ENCODE measurements around the gene DCC. TPM values are rescaled to one million over a fixed set of nuclear protein-coding genes. Genes with fewer than 3 reads are reported as not detected.

Gene DCC
- total RNA-seq, 1 experiment from 2014 or later = 0.39 TPM

- no peak for TF ChIP-seq CTCF (IDR thresholded peaks at IDR 0.05; ENCODE audit: insufficient read depth in 1 of 2, low read depth in 1 of 2, low read length in 1 of 2, severe bottlenecking in 1 of 2, unreplicated experiment in 1 of 2)
- no peaks in the 10 kb centered on the region for H3K36me3 ChIP-seq (ENCODE audit: control insufficient read depth, insufficient read depth, low read length)
- peaks cover 9% of the 10 kb centered on the region for H3K9me3 Mint-ChIP-seq (ENCODE audit: unreplicated experiment)
- DNase-seq = no peak
- no peak overlapping the region for H3K27ac Mint-ChIP-seq (ENCODE audit: unreplicated experiment)
- CTCF ChIA-PET = no interaction called here
- no peak overlapping the region for H3K4me3 Mint-ChIP-seq (ENCODE audit: unreplicated experiment)
- H3K36me3 Mint-ChIP-seq (ENCODE audit: insufficient read depth, unreplicated experiment) = no peaks in the 10 kb centered on the region
- no peaks in the 10 kb centered on the region for H3K27me3 Mint-ChIP-seq (ENCODE audit: insufficient read depth, unreplicated experiment)
- peaks cover 11% of the 10 kb centered on the region for H3K4me1 Mint-ChIP-seq (ENCODE audit: low read depth, unreplicated experiment)
- no peaks in the 10 kb centered on the region for H3K27me3 ChIP-seq (replicated peaks; ENCODE audit: control insufficient read depth, insufficient read depth, low read length)
- no peaks in the 10 kb centered on the region for H3K9me3 ChIP-seq
- POLR2A ChIA-PET = no interaction called here
- no TSS peak for BruUV-seq (replicated peaks)
- no peak overlapping the region for H3K4me3 ChIP-seq (ENCODE audit: low read depth, low read length)
- no peaks in the 10 kb centered on the region for H3K4me1 ChIP-seq
- intact Hi-C loops (cut with micrococcal nuclease; ENCODE audit: unreplicated experiment) = no loop called here
Observed at GRCh38 chr18:52971097-52971496, 631.1 kb downstream of the DCC start.

DNA sequence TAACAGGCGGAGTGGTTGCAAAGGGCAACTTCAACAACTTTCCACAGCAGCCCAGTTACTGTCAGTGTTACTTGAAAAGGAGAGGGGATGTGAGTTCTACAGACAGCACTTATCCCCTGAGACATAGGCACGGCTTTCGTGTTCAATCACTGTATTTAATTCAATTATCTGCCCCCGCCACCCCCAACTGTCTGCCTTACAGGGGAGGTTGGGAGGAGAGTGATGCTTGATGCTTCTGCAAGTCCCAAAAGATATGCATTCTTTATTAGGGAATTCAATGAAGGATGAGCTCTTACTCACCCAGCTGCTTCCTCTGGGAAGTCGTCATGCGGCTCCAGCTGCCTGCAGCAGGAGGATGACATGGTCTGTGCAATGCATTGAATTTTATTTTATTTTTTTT, 639.9 kb downstream of the DCC start:
- Mint-ChIP-seq H3K27me3 (ENCODE audit: insufficient read depth, unreplicated experiment) (no peaks in the 10 kb centered on the region), H3K4me1 (ENCODE audit: low read depth, unreplicated experiment) (peaks cover 9% of the 10 kb centered on the region), H3K36me3 (ENCODE audit: insufficient read depth, unreplicated experiment) (no peaks in the 10 kb centered on the region), H3K27ac (ENCODE audit: unreplicated experiment) (no peak overlapping the region), H3K9me3 (ENCODE audit: unreplicated experiment) (peaks cover 9% of the 10 kb centered on the region), H3K4me3 (ENCODE audit: unreplicated experiment) (no peak overlapping the region)
- peaks cover 7% of the 10 kb centered on the region; the same call in 1 of the 2 replicates for H3K4me1 ChIP-seq
- TF ChIP-seq CTCF (IDR thresholded peaks at IDR 0.05; ENCODE audit: insufficient read depth in 1 of 2, low read depth in 1 of 2, low read length in 1 of 2, severe bottlenecking in 1 of 2, unreplicated experiment in 1 of 2) = no peak
- H3K4me3 ChIP-seq (ENCODE audit: low read depth, low read length) = no peak overlapping the region
- ChIA-PET CTCF (no interaction called here), POLR2A (no interaction called here)
- no peaks in the 10 kb centered on the region for H3K36me3 ChIP-seq (ENCODE audit: control insufficient read depth, insufficient read depth, low read length)
- intact Hi-C loops (cut with micrococcal nuclease; ENCODE audit: unreplicated experiment) = no loop called here
- no peaks in the 10 kb centered on the region for H3K9me3 ChIP-seq
- no TSS peak for BruUV-seq (replicated peaks)
- DNase-seq = no peak
- no peaks in the 10 kb centered on the region for H3K27me3 ChIP-seq (replicated peaks; ENCODE audit: control insufficient read depth, insufficient read depth, low read length)

DNA sequence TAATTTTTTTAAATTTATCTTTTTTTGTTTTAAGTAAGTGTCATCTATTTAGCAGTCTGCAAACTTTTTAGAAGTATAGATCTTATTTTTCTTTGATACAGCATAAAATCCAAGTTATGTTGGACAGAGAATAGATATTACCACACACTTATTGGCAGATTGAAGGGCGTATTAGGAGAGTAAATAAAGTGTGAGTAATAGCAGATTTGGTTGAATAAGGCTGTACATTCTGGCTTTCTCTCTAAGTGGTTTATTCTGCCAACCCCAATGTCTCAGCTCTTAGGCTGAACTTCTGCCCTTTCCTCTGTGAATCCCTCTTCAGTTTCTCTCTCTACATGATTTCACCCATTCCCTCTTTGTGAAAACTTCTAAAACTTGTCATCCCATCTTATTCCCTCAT, 651.2 kb downstream of the DCC start:
- Histone ChIP-seq H3K36me3 (ENCODE audit: control insufficient read depth, insufficient read depth, low read length) (no peaks in the 10 kb centered on the region), H3K27me3 (replicated peaks; ENCODE audit: control insufficient read depth, insufficient read depth, low read length) (no peaks in the 10 kb centered on the region), H3K4me3 (ENCODE audit: low read depth, low read length) (no peak overlapping the region), H3K9me3 (no peaks in the 10 kb centered on the region), H3K4me1 (no peaks in the 10 kb centered on the region)
- no peak for TF ChIP-seq CTCF (IDR thresholded peaks at IDR 0.05; ENCODE audit: insufficient read depth in 1 of 2, low read depth in 1 of 2, low read length in 1 of 2, severe bottlenecking in 1 of 2, unreplicated experiment in 1 of 2)
- no TSS peak for BruUV-seq (replicated peaks)
- intact Hi-C loops (cut with micrococcal nuclease; ENCODE audit: unreplicated experiment) = loop anchor here (5.0 to 10.0 kb wide), 2 partner anchors 44 to 86 kb away; no protein-coding TSS in a partner anchor
- H3K27ac Mint-ChIP-seq (ENCODE audit: unreplicated experiment) = no peak overlapping the region
- ChIA-PET CTCF (no interaction called here), POLR2A (no interaction called here)
- no peak overlapping the region for H3K4me3 Mint-ChIP-seq (ENCODE audit: unreplicated experiment)
- H3K27me3 Mint-ChIP-seq (ENCODE audit: insufficient read depth, unreplicated experiment) = no peaks in the 10 kb centered on the region
- no peak for DNase-seq
- H3K4me1 Mint-ChIP-seq (ENCODE audit: low read depth, unreplicated experiment) = no peaks in the 10 kb centered on the region
- H3K9me3 Mint-ChIP-seq (ENCODE audit: unreplicated experiment) = no peaks in the 10 kb centered on the region
- no peaks in the 10 kb centered on the region for H3K36me3 Mint-ChIP-seq (ENCODE audit: insufficient read depth, unreplicated experiment)

Measured in Caco-2 (cell line).